HEK293T (cell line): ENCODE measurements around the gene COPS3.

ENCODE experiments used
- BHLHE40 ChIP-seq: fragments of 450-650 bp; IDR thresholded peaks from 2 replicates; pipeline ENCODE4 v1.6.1; 2016; ENCODE audit warnings: mild to moderate bottlenecking, moderate library complexity, borderline replicate concordance
- CTBP1 ChIP-seq: fragments of 450-650 bp; IDR thresholded peaks from 2 replicates; pipeline ENCODE4 v1.6.1; 2016; ENCODE audit warnings: borderline replicate concordance
- ELF4 ChIP-seq: fragments of 450-650 bp; IDR thresholded peaks from 2 replicates; pipeline ENCODE4 v1.6.1; 2017; ENCODE audit warnings: antibody characterized with exemption
- FOXA1 ChIP-seq: fragments of 450-650 bp; IDR thresholded peaks from 2 replicates; pipeline ENCODE4 v1.6.1; 2016; ENCODE audit warnings: mild to moderate bottlenecking
- FOXK2 ChIP-seq: fragments of 450-650 bp; IDR thresholded peaks from 2 replicates; pipeline ENCODE4 v1.6.1; 2016; ENCODE audit warnings: mild to moderate bottlenecking
- FOXM1 ChIP-seq: fragments of 450-650 bp; IDR thresholded peaks from 2 replicates; pipeline ENCODE4 v1.6.1; 2017; ENCODE audit warnings: mild to moderate bottlenecking, borderline replicate concordance
- HDGF ChIP-seq: fragments of 450-650 bp; IDR thresholded peaks from 2 replicates; pipeline ENCODE4 v1.6.1; 2017; ENCODE audit warnings: antibody characterized with exemption, borderline replicate concordance
- NFRKB ChIP-seq: fragments of 450-650 bp; IDR thresholded peaks from 2 replicates; pipeline ENCODE4 v1.6.1; 2016; ENCODE audit warnings: mild to moderate bottlenecking, moderate library complexity
- SP1 ChIP-seq: fragments of 450-650 bp; IDR thresholded peaks from 2 replicates; pipeline ENCODE4 v1.6.1; 2017
- SUZ12 ChIP-seq: fragments of 450-650 bp; IDR thresholded peaks from 2 replicates; pipeline ENCODE4 v1.6.1; 2016; ENCODE audit warnings: mild to moderate bottlenecking
- TARDBP ChIP-seq: fragments of 450-650 bp; IDR thresholded peaks from 2 replicates; pipeline ENCODE4 v1.6.1; 2016
- ZNF384 ChIP-seq: fragments of 450-650 bp; IDR thresholded peaks from 2 replicates; pipeline ENCODE4 v1.6.1; 2016

GRCh38 chr17:17328251-17328650, 47.2 kb upstream of the COPS3 start:
- TF ChIP-seq ZNF384 (no peak), ELF4 (no peak), NFRKB (no peak), CTBP1 (no peak), FOXM1 (no peak), FOXK2 (no peak), SUZ12 (no peak), HDGF (no peak), SP1 (no peak), TARDBP (no peak), BHLHE40 (no peak), FOXA1 (no peak)
